Esophagus muscularis mucosa (tissue), 4 donors: ENCODE data around the gene PNKP. TPM values are rescaled to one million over a fixed set of nuclear protein-coding genes. Genes with fewer than 3 reads are reported as not detected.

Experiments used
- DNase-seq: peaks from one replicate; pipeline ENCODE4 v3.0.0-alpha.2; 2017; ENCODE audit errors: extremely low spot score
- H3K27ac ChIP-seq, 4 donors: fragments of 200-600 bp; sonication (generic); replicated peaks in 1 of 4; 1 replicate in 3 of 4; 2 replicates in 1 of 4; pipeline ENCODE4 v1.5.1; 2016 to 2019; ENCODE audit warnings: mild to moderate bottlenecking in 1 of 4
- H3K27me3 ChIP-seq, 4 donors: fragments of 200-600 bp; sonication (generic); one replicate each; pipeline versions ENCODE4 v1.5.1 to v1.6.0; 2016 to 2019
- H3K36me3 ChIP-seq, 4 donors: fragments of 200-600 bp; sonication (generic); one replicate each; pipeline ENCODE4 v1.5.1; 2016 to 2019
- H3K4me1 ChIP-seq, 4 donors: fragments of 200-600 bp; sonication (generic); one replicate each; pipeline ENCODE4 v1.5.1; 2016 to 2019
- H3K4me3 ChIP-seq, 4 donors: fragments of 200-600 bp; sonication (generic); 1 replicate in 2 of 4; 2 replicates in 2 of 4; pipeline ENCODE4 v1.5.1; 2016 to 2019; ENCODE audit warnings: mild to moderate bottlenecking in 4 of 4, moderate library complexity in 1 of 4
- H3K9me3 ChIP-seq, 4 donors: fragments of 200-600 bp; sonication (generic); 1 replicate in 3 of 4; 2 replicates in 1 of 4; pipeline ENCODE4 v1.5.1; 2016 to 2019
- CTCF ChIP-seq, 3 experiments: fragments of 200-600 bp in 2 of 3; fragments of 450-650 bp in 1 of 3; sonication (generic) in 2 of 3; IDR thresholded peaks; one replicate each; pipeline ENCODE4 v1.5.1; 2017 to 2019; ENCODE audit warnings: antibody characterized with exemption in 3 of 3, mild to moderate bottlenecking in 2 of 3, moderate library complexity in 1 of 3
- EP300 ChIP-seq: sonication (generic); formaldehyde crosslinking; IDR thresholded peaks from one replicate; pipeline ENCODE4 v1.6.1; 2017; ENCODE audit warnings: antibody characterized with exemption
- POLR2A ChIP-seq: fragments of 450-650 bp; IDR thresholded peaks from one replicate; pipeline ENCODE4 v1.6.1; 2017; ENCODE audit warnings: antibody characterized with exemption, moderate library complexity, mild to moderate bottlenecking, low read depth
- POLR2AphosphoS5 ChIP-seq, 2 donors: sonication (generic); formaldehyde crosslinking; IDR thresholded peaks; one replicate each; pipeline ENCODE4 v1.6.1; 2017; ENCODE audit warnings: antibody characterized with exemption in 2 of 2
- WGBS: methylation state at CpG from one replicate; pipeline ENCODE4 v1.1.5; 2018; 5-methylcytosine and 5-hydroxymethylcytosine counted together
- intact Hi-C: fragments of 100-400 bp; cut with DNase I; formaldehyde crosslinking; loops from one replicate; pipeline ENCODE4 v1.15.1; 2023
- total RNA-seq, 4 donors: library from RNA; depleted of rRNA; stranded (reverse); fragments of >200 nt; gene quantifications; one replicate each; pipeline versions ENCODE4 v1.1.0 to v1.2.1, GENCODE V29; 2016

PNKP gene
- total RNA-seq, 4 donors from 2014 or later = 21.4 to 43.7 (median 27.8) TPM

DNA sequence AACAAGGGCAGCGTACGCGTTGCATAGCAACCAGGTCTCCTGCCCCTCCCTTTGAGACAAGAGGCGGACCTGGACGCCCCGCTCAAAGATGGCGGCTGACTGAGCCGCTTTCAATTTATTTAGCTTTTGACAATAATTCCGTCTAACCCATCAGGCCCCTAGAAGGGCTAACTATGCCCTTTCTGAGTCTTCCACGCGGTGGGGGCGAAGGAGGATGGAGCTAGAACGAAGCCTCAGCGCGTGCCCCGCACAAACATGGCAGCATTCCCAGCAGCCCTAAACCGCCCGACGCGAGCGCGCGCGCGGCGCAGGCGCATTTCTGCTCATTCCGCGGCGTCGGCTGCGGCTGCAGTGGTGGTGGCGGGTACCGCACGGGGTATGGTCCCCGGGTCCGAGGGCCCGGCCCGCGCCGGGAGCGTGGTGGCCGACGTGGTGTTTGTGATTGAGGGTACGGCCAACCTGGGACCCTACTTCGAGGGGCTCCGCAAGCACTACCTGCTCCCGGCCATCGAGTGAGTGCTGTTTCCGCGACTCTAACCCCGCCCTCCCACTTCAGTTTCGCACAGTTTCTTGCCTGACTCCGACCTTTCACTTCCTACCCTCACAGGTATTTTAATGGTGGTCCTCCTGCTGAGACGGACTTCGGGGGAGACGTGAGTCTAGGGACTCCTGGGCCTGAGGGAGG is 49.3 kb downstream of the PNKP start, which contains the start of gene MED25:
TSS of gene MED25 (plus strand) at position 326 of the 685 bp plus-strand sequence. CDS start at position 379, 53 bp downstream.
- H3K4me3 ChIP-seq = peak within 1 kb of the TSS; percentile 62 to 93 (median 79)
- WGBS = 1% methylated on average over 27 of the region's 57 CpGs
- H3K27me3 ChIP-seq = no peaks in the 10 kb centered on the region
- intact Hi-C loops = loop anchor here (5.0 kb wide), 1 partner anchor 34 kb away; the partner anchor contains the start of gene PTOV1
- peaks cover 34 to 38% (median 36%) of the 10 kb centered on the region in 4 donors for H3K4me1 ChIP-seq
- H3K9me3 ChIP-seq = no peaks in the 10 kb centered on the region
- H3K36me3 ChIP-seq = peaks cover 2 to 19% (median 9%) of the 10 kb centered on the region in 4 donors
- H3K27ac ChIP-seq = peak within 1 kb of the TSS; percentile 94 to 97 (median 96)
- TF ChIP-seq EP300 (no peak), CTCF (IDR thresholded peaks at IDR 0.05) (peak; percentile 23 to 51 (median 50)), POLR2AphosphoS5 (IDR thresholded peaks at IDR 0.05) (peak; percentile 87 to 89), POLR2A (peak; percentile 55)
- DNase-seq = peak; percentile 97

- intact Hi-C loops = loop anchor here (5.0 kb wide), 1 partner anchor 36 kb away; the partner anchor contains the start of gene PTOV1
- 55% methylated on average over 14 of the region's 14 CpGs for WGBS
- no peak for DNase-seq
- H3K4me3 ChIP-seq = peak overlapping the region in 3 of 4 donors; percentile 75 to 93 (median 83)
- no peaks in the 10 kb centered on the region for H3K27me3 ChIP-seq
- peaks cover 0 to 15% (median 3%) of the 10 kb centered on the region in 4 donors for H3K36me3 ChIP-seq
- H3K9me3 ChIP-seq = no peaks in the 10 kb centered on the region
- peaks cover 43 to 50% (median 45%) of the 10 kb centered on the region in 4 donors for H3K4me1 ChIP-seq
- TF ChIP-seq POLR2AphosphoS5 (IDR thresholded peaks at IDR 0.05) (no peak), EP300 (no peak), POLR2A (no peak), CTCF (IDR thresholded peaks at IDR 0.05) (no peak)
- H3K27ac ChIP-seq = peak overlapping the region; percentile 94 to 97 (median 96)
Measured at GRCh38 chr19:49816590-49816989, 50.8 kb downstream of the PNKP start.

DNA sequence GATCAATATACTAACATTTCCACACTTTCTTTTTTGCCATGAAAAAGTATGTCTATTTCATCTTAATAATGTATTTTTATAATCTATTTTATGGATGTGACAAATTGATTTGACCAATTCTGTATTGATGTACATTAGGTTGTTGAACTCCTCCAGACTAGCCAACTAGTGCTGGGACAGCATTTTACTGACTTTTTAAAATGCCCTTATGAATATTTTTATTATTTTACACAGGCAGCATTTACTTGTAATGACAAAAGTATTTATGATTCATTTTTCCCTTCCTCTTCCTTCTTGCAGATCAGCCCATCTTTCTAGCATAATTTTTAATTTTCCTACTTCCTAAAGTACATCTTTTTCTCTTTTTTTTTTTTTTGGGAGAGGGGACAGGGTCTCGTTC is 53.4 kb downstream of the PNKP start:
- Histone ChIP-seq H3K4me1 (peaks cover 34 to 52% (median 46%) of the 10 kb centered on the region in 4 donors), H3K27ac (peak overlapping the region; percentile 84 to 92 (median 86)), H3K27me3 (no peaks in the 10 kb centered on the region), H3K9me3 (no peaks in the 10 kb centered on the region), H3K36me3 (no peaks in the 10 kb centered on the region), H3K4me3 (peak overlapping the region; percentile 66 to 70 (median 67))
- no peak for DNase-seq
- TF ChIP-seq POLR2AphosphoS5 (IDR thresholded peaks at IDR 0.05) (no peak), POLR2A (no peak), EP300 (no peak), CTCF (IDR thresholded peaks at IDR 0.05) (no peak)
- 67% methylated on average over 1 of the region's 1 CpG for WGBS
- intact Hi-C loops = loop anchor here (5.0 kb wide), 1 partner anchor 63 kb away; the partner anchor contains the start of genes AKT1S1 and TBC1D17

- peak within 1 kb of the TSS; percentile 84 to 92 (median 86) for H3K27ac ChIP-seq
- H3K36me3 ChIP-seq = no peaks in the 10 kb centered on the region
- peak within 1 kb of the TSS; percentile 66 to 70 (median 67) for H3K4me3 ChIP-seq
- DNase-seq = peak; percentile 99
- intact Hi-C loops = loop anchor here (5.0 kb wide), 1 partner anchor 64 kb away; the partner anchor contains the start of genes AKT1S1 and TBC1D17
- no peaks in the 10 kb centered on the region for H3K27me3 ChIP-seq
- peaks cover 35 to 51% (median 47%) of the 10 kb centered on the region in 4 donors for H3K4me1 ChIP-seq
- no peaks in the 10 kb centered on the region for H3K9me3 ChIP-seq
- WGBS = under 1% methylated on average over 24 of the region's 45 CpGs
- peak; percentile 74 to 84 for TF ChIP-seq POLR2AphosphoS5 (IDR thresholded peaks at IDR 0.05)
- no peak for TF ChIP-seq POLR2A
- peak; percentile 22 to 42 (median 31) for TF ChIP-seq CTCF (IDR thresholded peaks at IDR 0.05)
Measured at GRCh38 chr19:49812997-49813861, 54.1 kb downstream of the PNKP start, which contains the start of gene FUZ. FUZ (minus strand) TSS chr19:49813292; CDS start chr19:49813106, 186 bp downstream.
